Osteocyte (in vitro differentiated cells): ENCODE data around the gene SUSD3. TPM values are rescaled to one million over a fixed set of nuclear protein-coding genes. Genes with fewer than 3 reads are reported as not detected.

Source experiments
- DNase-seq: peaks from one replicate; pipeline ENCODE4 v3.0.0; 2021; ENCODE audit warnings: mixed read lengths; ENCODE audit not compliant: unreplicated experiment; ENCODE audit errors: extremely low spot score
- H3K27ac Mint-ChIP-seq: one replicate; pipeline ENCODE4 v1.8.0; 2021; ENCODE audit warnings: mild to moderate bottlenecking, mixed read lengths; ENCODE audit not compliant: unreplicated experiment
- H3K27me3 Mint-ChIP-seq: one replicate; pipeline ENCODE4 v1.8.0; 2021; ENCODE audit warnings: mixed read lengths; ENCODE audit not compliant: unreplicated experiment
- H3K36me3 Mint-ChIP-seq: one replicate; pipeline ENCODE4 v1.8.0; 2021; ENCODE audit warnings: mixed read lengths; ENCODE audit not compliant: unreplicated experiment
- H3K4me1 Mint-ChIP-seq: one replicate; pipeline ENCODE4 v1.8.0; 2021; ENCODE audit warnings: mixed read lengths; ENCODE audit not compliant: unreplicated experiment
- H3K4me3 Mint-ChIP-seq: one replicate; pipeline ENCODE4 v1.8.0; 2021; ENCODE audit warnings: mild to moderate bottlenecking, moderate library complexity, mixed read lengths; ENCODE audit not compliant: unreplicated experiment
- H3K9me3 Mint-ChIP-seq: one replicate; pipeline ENCODE4 v1.8.0; 2021; ENCODE audit warnings: mixed read lengths; ENCODE audit not compliant: unreplicated experiment
- total RNA-seq: library from RNA; stranded (reverse); gene quantifications from 2 replicates; pipeline ENCODE4 v1.2.1, GENCODE V29; 2021
- TF ChIP-seq, protein P1 (sequence below): fragments of 200-600 bp; sonication (generic); IDR thresholded peaks from 2 replicates; pipeline ENCODE4 v1.5.0; 2021; ENCODE audit warnings: antibody characterized with exemption, mild to moderate bottlenecking, moderate library complexity

The SUSD3 gene
- total RNA-seq, 1 donor from 2014 or later, result not detected

DNA sequence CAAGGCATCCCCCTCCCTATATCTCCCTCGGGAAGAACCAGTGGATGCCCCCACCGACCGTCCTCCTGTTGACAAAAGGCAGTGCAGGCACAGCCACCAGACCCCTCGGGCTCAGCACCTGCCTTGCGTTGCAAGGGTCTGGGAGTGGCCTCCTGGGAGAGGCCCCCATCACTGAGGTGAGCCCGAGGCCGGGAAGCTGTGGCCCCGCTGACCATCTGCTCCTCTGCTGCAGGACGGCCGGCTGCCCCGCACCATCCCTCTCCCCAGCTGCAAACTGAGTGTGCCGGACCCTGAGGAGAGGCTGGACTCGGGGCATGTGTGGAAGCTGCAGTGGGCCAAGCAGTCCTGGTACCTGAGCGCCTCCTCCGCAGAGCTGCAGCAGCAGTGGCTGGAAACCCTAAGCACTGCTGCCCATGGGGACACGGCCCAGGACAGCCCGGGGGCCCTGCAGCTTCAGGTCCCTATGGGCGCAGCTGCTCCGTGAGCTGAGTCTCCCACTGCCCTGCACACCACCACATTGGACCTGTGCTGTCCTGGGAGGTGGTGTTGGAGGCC, 23.3 kb upstream of the SUSD3 start:
- no peak overlapping the region for H3K27ac Mint-ChIP-seq
- H3K4me3 Mint-ChIP-seq, result no peak overlapping the region
- H3K36me3 Mint-ChIP-seq, result no peaks in the 10 kb centered on the region
- H3K9me3 Mint-ChIP-seq, result no peaks in the 10 kb centered on the region
- TF ChIP-seq, protein P1, sequence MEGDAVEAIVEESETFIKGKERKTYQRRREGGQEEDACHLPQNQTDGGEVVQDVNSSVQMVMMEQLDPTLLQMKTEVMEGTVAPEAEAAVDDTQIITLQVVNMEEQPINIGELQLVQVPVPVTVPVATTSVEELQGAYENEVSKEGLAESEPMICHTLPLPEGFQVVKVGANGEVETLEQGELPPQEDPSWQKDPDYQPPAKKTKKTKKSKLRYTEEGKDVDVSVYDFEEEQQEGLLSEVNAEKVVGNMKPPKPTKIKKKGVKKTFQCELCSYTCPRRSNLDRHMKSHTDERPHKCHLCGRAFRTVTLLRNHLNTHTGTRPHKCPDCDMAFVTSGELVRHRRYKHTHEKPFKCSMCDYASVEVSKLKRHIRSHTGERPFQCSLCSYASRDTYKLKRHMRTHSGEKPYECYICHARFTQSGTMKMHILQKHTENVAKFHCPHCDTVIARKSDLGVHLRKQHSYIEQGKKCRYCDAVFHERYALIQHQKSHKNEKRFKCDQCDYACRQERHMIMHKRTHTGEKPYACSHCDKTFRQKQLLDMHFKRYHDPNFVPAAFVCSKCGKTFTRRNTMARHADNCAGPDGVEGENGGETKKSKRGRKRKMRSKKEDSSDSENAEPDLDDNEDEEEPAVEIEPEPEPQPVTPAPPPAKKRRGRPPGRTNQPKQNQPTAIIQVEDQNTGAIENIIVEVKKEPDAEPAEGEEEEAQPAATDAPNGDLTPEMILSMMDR, result no peak
- DNase-seq, result no peak
- H3K4me1 Mint-ChIP-seq, result no peaks in the 10 kb centered on the region
- peaks cover 12% of the 10 kb centered on the region for H3K27me3 Mint-ChIP-seq

DNA sequence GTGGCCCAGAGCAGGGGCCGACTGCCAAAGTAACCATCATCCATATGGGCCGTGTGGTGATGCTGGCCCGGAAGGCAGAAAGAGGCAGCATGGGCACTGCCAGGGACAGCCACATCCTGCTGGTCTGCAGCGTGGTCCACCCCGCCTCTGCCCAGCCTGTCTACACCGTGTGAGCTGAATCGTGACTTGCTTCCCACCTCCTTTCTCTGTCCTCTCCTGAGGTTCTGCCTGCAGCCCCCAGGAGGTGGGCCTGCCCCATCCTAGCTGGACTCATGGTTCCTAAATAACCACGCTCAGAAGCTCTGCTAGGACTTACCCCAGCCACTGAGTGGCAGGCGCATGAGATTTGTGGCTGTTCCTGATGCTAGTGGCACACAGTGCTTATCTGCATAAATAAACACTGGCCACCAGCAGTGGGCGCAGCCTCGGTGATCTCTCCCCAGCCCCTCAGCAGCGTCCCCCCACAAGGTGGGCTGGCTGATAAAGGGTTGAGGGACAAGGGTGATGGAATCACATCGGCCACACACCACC, 22.6 kb upstream of the SUSD3 start:
- no peak overlapping the region for H3K4me3 Mint-ChIP-seq
- DNase-seq, result no peak
- no peak overlapping the region for H3K27ac Mint-ChIP-seq
- H3K27me3 Mint-ChIP-seq, result peaks cover 9% of the 10 kb centered on the region
- no peaks in the 10 kb centered on the region for H3K4me1 Mint-ChIP-seq
- TF ChIP-seq, protein P1, result no peak
- no peaks in the 10 kb centered on the region for H3K9me3 Mint-ChIP-seq
- no peaks in the 10 kb centered on the region for H3K36me3 Mint-ChIP-seq

GRCh38 chr9:93036887-93037475, 21.5 kb upstream of the SUSD3 start:
- no peaks in the 10 kb centered on the region for H3K9me3 Mint-ChIP-seq
- TF ChIP-seq, protein P1, result no peak
- H3K27ac Mint-ChIP-seq, result no peak overlapping the region
- no peaks in the 10 kb centered on the region for H3K4me1 Mint-ChIP-seq
- DNase-seq, result no peak
- no peak overlapping the region for H3K4me3 Mint-ChIP-seq
- peaks cover 8% of the 10 kb centered on the region for H3K27me3 Mint-ChIP-seq
- no peaks in the 10 kb centered on the region for H3K36me3 Mint-ChIP-seq

- Mint-ChIP-seq H3K27me3 (peaks cover 5% of the 10 kb centered on the region), H3K27ac (no peak overlapping the region), H3K4me3 (no peak overlapping the region), H3K36me3 (no peaks in the 10 kb centered on the region), H3K4me1 (no peaks in the 10 kb centered on the region), H3K9me3 (no peaks in the 10 kb centered on the region)
- DNase-seq, result no peak
- TF ChIP-seq, protein P1, result no peak
Measured at GRCh38 chr9:93037476-93037971, 21.0 kb upstream of the SUSD3 start.

- Mint-ChIP-seq H3K9me3 (no peaks in the 10 kb centered on the region), H3K27ac (no peak overlapping the region), H3K4me1 (no peaks in the 10 kb centered on the region), H3K27me3 (peaks cover 2% of the 10 kb centered on the region), H3K36me3 (no peaks in the 10 kb centered on the region), H3K4me3 (no peak overlapping the region)
- no peak for DNase-seq
- TF ChIP-seq, protein P1, result no peak
Measured at GRCh38 chr9:93038918-93039317, 19.6 kb upstream of the SUSD3 start.
